GM18867 (cell line): ENCODE data around the gene CST9L.

Experiments used
- ATAC-seq: cut with Tn5 transposase; IDR thresholded peaks from one replicate; pipeline ENCODE4 v1.9.1; 2021; ENCODE audit warnings: mild to moderate bottlenecking, moderate library complexity; ENCODE audit not compliant: unreplicated experiment

CST9L gene

GRCh38 chr20:23547613-23548012 is 20.7 kb downstream of the CST9L start:
- ATAC-seq = no peak

GRCh38 chr20:23546435-23547144 is 21.7 kb downstream of the CST9L start:
- no peak for ATAC-seq

DNA sequence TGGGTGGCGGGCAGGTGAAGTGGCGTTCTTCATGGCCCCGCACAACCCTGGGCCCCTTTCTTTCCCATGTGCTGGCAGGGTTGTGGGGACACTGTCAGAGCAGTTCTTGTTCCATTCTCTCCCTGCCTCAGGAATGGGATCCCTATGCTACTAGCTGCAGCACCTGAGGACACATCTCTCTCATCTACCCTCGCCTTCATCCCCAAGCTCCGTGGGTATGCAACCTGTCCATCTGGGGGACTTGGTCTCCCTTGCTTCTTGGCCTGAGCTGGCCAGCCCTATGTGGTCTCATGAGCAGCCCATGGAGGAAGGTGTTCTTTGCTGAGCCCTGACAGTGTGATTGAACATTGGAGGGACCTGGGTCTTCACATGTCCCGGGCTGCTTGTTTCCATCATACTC is 24.2 kb downstream of the CST9L start:
- ATAC-seq = no peak

DNA sequence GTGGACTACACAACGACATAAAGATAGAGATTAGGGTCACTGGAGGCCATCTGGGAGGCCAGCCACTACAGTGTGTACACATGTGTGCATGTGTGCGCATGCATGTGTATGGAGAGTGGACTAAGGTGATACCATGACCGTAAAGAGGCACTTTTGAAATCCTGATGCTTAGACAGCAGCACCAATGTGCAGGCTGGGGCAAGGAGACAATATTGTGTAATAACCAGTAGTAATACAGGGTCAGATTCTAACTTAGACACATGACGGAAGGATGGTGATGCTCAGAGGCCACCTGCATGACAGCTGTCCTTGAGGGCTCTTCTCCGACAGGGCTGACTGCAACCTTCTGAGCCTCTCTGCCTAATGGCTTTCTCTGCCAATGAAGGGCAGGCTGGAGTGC is 25.5 kb downstream of the CST9L start:
- ATAC-seq = no peak

- no peak for ATAC-seq
Measured at GRCh38 chr20:23541776-23542175, 26.5 kb downstream of the CST9L start.

DNA sequence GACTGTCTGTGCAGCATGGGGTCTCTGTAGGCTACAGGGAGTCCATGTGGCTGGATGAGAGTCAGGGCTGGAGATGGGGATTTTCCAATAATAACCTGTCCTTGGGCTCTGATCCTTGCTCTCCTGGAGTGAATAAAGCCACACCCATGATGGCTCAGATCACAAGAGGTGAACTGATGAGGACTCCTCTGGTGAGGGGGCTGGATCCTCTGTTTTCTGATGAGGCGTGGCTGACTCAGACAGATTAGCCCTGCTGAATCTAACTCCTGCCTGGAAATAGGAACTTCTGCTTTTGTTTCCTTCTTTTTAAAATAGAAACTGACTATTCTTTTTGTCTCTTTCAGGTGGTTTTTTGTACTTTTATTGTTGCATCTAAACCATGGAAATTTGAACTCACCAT is 27.0 kb downstream of the CST9L start:
- ATAC-seq = no peak

DNA sequence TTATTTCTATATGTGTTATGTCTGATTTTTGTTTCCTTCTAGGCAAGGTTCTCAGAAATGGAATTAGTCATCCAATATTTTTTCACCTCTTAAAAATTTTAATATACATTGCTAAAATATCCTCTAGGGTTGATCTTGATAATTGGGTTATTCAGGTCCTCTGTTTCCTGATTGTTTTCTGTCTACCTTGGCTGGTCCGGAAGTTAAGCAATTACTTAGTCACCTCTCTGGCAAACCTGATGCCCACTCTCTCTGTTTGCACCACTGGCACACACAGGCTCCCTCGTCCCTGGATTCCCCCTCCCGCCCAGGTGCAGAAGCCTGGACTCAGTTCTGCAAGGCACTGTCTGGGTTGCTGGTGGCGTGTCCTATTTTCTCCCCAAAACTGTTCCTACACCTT is 27.7 kb downstream of the CST9L start:
- ATAC-seq = no peak

GRCh38 chr20:23537030-23537429 is 31.3 kb downstream of the CST9L start:
- no peak for ATAC-seq

DNA sequence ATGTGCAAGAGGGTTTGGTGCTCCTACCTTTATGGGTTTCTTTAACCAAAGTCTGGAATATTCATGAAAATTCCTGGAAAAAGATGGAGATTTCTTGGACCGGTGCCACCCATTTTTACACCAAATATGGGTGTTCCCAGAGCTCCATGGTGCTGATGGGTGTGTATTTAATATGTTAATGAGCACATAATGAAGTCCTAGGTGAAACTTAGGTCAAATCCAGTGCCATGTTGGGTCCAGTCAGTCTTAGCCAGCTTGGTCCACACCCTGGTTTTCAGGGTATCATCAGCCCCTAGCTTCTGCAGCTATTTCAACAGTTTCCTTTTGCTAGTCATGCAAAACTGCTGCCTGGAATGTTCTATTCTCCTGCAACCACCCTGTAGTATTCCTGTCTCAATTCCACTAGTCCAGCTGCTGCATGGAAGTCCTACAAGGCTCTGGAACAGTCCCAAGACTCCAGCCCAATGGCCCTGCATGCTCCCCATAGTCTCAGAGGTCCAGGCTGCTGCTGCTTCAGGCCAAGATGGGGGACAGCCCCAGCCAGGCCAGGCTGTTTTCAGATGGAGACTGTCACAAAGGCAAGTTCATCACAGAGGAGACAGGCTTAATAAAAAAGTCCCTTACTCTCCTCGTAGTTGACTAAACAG is 31.8 kb downstream of the CST9L start:
- ATAC-seq = no peak

DNA sequence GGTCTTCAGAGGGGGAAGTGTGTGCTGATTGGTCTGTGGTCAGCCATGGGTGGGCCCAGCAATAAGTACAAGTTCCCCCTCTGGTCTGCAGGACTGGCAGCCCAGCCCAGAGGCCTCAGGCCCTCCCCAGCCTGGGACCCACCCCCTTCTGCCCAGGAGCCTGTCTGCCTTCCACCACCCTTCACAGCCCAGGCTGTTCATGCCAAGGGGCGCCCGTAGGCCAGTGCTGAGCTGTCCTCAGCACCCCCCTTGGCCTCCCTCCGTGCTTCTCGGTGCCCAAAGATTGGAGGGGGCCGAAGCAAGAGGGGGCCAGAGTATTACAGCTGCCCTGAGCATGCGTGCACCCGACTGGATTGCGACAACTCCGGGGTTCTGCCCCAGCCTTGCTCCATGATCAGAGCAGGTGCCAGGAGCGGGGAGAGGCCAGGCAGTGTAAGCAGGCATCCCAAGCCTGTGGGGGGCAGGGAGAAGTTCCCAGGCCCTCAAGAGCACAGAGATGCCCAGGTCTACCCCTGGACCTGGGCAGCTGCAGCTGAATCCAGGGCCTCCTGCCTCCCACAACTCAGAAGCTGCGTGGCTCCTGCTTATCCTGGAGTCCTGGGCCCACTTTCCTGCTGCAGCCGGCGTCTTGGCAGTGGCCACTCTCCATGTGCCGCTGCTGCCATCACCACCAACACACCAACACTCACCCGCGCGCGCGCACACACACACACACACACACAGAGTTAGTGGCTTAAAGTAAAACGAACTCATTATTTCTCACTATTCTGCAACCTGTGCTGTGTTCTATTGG is 33.3 kb downstream of the CST9L start:
- ATAC-seq = no peak

GRCh38 chr20:23533161-23533560 is 35.1 kb downstream of the CST9L start:
- ATAC-seq = no peak

DNA sequence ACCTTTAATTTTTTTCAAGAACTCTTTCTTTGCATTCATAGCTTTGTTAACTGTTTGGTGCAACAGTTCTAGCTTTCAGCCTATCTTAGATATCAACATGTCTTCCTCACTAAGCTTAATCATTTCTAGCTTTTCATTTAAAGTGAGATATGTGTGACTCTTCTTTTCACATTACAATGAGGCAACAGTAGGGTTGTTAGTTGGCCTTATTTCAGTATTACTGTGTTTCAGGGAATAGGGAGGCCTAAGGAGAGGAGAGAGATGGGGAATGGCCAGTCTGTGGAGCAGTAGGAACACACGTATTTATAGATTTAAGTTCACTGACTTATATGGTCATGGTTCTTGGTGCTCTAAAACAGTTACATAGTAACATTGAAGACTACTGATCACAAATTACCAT is 35.8 kb downstream of the CST9L start:
- no peak for ATAC-seq

DNA sequence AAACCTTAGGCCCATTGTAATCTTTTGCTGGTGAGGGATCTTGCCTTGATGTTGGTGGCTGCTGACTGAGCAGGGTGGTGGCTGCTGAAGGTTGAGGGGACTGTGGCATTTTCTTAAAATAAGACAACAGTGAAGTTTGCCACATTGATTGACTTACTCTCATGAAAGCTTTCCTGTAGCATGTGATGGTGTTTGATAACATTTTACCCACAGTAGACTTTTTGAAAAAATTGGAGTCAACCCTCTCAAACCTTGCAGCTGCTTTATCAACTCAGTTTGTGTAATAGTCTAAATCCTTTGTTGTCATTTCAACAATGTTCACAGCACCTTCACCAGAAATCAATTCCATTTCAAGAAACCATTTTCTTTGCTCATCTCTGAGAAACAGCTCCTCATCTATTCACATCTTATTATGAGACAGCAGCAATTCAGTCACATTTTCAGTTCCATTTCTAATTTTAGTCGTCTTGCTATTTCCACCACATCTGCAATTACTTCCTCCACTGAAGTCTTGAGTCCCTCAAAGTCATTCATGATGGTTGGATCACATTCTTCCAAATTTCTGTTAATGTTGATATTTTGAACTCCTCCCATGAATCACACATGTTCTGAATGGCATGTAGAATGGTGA is 37.2 kb downstream of the CST9L start:
- ATAC-seq = peak; percentile 50

DNA sequence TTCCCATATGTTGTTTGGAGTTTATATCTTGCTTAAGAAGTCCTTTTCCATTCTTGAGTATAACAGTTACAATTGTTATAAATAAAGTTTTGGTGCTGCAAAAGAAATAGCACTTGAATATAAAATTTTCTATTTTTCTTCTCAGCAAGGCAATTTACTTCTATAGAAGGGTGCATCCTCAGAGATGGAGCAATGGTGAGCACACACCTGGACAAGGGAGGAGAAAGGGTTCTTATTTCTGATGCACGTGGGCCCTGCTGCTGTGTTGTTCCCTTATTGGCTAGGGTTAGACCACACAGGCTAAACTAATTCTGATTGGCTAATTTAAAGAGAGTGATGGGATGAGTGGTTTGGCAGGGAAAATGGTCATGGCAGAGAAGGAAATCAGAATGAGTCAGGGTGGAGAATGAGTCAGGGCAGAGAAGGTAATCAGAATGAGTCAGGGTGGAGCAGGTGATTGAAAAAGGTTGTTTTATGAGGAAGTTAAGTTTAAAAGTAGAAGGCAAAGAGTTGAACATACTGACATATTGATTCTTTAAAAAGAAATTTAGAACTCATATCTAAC is 39.3 kb downstream of the CST9L start:
- ATAC-seq = no peak

- ATAC-seq = no peak
Measured at GRCh38 chr20:23526850-23527249, 41.4 kb downstream of the CST9L start.

GRCh38 chr20:23524146-23524545 is 44.1 kb downstream of the CST9L start:
- no peak for ATAC-seq

GRCh38 chr20:23520185-23520584 is 48.1 kb downstream of the CST9L start:
- peak; percentile 26 for ATAC-seq

DNA sequence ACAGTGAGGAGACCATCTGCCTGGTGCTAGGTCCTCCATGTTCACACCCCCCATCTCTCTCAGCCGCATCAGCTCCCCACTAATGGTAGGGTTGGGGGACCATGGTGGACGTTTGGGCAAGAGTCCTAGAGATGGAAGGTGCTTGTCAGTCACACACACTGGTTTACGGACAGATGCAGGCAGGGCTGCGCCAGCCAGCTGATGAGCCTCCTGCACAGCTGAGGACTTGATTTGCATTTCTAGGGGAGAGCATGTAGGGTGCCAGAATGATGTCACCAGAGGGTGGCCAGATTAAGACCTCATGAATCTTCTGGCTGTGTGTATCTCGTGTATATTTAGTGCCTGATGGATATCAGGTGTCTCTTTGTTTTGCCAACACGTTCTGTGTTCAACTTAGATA is 48.7 kb downstream of the CST9L start:
- ATAC-seq = peak; percentile 89

DNA sequence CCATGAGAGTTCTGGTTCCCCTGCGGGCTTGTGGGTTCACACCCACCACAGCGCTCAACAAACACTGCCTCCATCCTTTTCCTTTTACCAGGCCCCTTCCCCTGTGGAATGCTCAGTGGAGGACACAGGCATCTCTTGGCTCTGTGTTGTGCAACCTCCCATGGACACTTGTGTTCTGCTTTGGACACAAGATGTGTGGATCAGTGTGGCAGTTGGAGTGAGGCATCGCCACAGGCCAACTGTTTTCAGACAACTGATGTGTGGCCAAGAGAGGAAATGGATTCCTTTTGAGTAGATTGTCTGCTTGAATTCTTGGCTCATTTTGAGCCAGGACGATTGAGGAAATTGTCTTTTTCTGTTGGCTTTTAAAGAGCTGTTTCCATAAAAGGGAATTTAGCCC is 50.6 kb downstream of the CST9L start:
- ATAC-seq = no peak

DNA sequence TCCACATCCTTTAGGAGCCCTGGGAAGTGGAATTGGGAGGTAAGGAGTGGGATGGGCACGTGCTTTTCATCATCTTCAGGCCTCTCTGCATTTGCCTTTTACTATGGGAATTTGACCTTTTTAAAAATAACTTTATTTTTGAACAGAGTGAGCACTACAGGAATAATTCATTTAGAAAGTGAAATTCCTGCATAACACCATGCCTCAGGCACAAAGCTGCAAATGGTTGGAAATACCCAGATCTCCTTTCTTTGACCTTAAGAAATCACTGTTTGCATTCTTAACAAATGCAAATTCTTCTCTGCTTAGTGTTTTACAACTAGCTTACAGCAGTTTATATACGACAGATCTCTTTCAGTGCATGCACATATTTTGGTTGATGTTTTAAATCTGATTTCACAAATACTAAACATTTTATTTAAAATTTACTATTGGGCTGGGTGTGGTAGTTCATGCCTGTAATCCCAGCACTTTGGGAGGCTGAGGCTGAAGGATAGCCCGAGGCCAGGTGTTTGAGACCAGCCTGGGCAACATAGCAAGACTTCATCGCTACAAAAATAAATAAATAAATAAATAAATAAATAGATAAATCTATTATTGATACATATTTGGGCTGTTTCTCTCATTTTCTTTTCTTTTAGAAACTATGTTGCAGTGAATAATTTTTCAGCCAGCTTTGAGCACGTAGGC is 52.9 kb downstream of the CST9L start:
- ATAC-seq = no peak

DNA sequence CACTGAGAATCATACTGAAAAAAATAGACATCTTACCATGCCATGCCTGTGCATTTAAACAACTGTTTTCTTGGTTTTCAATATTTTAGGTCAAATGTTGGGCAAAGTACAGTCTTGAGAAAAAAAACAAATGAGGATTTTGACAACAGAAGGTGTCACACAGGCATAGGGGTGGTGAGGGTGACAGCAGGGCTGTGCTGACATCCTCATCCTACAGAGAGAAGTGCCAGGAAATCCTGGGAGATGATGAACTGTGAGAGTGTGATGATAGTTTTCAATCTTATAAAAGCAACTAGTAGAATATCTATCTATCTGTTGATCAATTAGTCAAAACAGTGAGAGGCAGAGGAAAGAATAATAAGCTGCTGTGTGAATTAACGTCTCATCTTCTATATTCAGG is 53.4 kb downstream of the CST9L start:
- no peak for ATAC-seq
